Gastroesophageal sphincter (tissue), 4 donors: Measurements from ENCODE around the gene MLNR. TPM values are rescaled to one million over a fixed set of nuclear protein-coding genes. Genes with fewer than 3 reads are reported as not detected.

ENCODE experiments used
- ATAC-seq: fragments of 150-250 bp; one replicate; pipeline ENCODE4 v1.9.1; 2016; ENCODE audit warnings: mild to moderate bottlenecking, moderate library complexity
- H3K27ac ChIP-seq, 4 donors: fragments of 200-600 bp; sonication (generic) in 3 of 4; 1 replicate in 3 of 4; 2 replicates in 1 of 4; pipeline ENCODE4 v1.5.1; 2016 to 2019
- H3K27me3 ChIP-seq: fragments of 200-600 bp; sonication (generic); one replicate; pipeline ENCODE4 v1.5.1; 2019
- H3K36me3 ChIP-seq, 2 donors: fragments of 200-600 bp; sonication (generic); one replicate each; pipeline ENCODE4 v1.5.1; 2019; ENCODE audit warnings: control low read depth in 1 of 2
- H3K4me1 ChIP-seq, 3 donors: fragments of 200-600 bp; sonication (generic); 1 replicate in 2 of 3; 2 replicates in 1 of 3; pipeline ENCODE4 v1.5.1; 2016 to 2019; ENCODE audit warnings: control low read depth in 2 of 3
- H3K4me3 ChIP-seq, 2 donors: fragments of 200-600 bp; sonication (generic); one replicate each; pipeline ENCODE4 v1.5.1; 2019; ENCODE audit warnings: mild to moderate bottlenecking in 1 of 2, moderate library complexity in 1 of 2
- H3K9me3 ChIP-seq, 3 donors: fragments of 200-600 bp; sonication (generic); one replicate each; pipeline ENCODE4 v1.5.1; 2017 to 2019; ENCODE audit warnings: control low read depth in 2 of 3
- CTCF ChIP-seq, 4 experiments: fragments of 200-600 bp in 2 of 4; fragments of 450-650 bp in 2 of 4; sonication (generic) in 1 of 4; IDR thresholded peaks; one replicate each; pipeline ENCODE4 v1.5.1; 2017 to 2019; ENCODE audit warnings: antibody characterized with exemption in 4 of 4, mild to moderate bottlenecking in 2 of 4, moderate library complexity in 2 of 4
- EP300 ChIP-seq: sonication (generic); formaldehyde crosslinking; IDR thresholded peaks from one replicate; pipeline ENCODE4 v1.6.1; 2017; ENCODE audit warnings: antibody characterized with exemption, mild to moderate bottlenecking
- POLR2A ChIP-seq, 2 donors: fragments of 450-650 bp; IDR thresholded peaks; one replicate each; pipeline ENCODE4 v1.6.1; 2017; ENCODE audit warnings: antibody characterized with exemption in 2 of 2, mild to moderate bottlenecking in 2 of 2, moderate library complexity in 1 of 2
- POLR2AphosphoS5 ChIP-seq: sonication (generic); formaldehyde crosslinking; IDR thresholded peaks from one replicate; pipeline ENCODE4 v1.6.1; 2017; ENCODE audit warnings: antibody characterized with exemption
- WGBS, 2 donors: methylation state at CpG; one replicate each; pipeline ENCODE4 v1.1.5; 2018; ENCODE audit warnings: low coverage in 1 of 2; 5-methylcytosine and 5-hydroxymethylcytosine counted together
- total RNA-seq, 4 donors: library from RNA; depleted of rRNA; stranded (reverse); fragments of >200 nt; gene quantifications; one replicate each; pipeline ENCODE4 v1.1.0, GENCODE V29; 2016

Gene MLNR
- total RNA-seq, 4 donors from 2014 or later: 0.35 TPM; not detected in 3

- WGBS, 2 donors: 85 to 100% methylated on average over 1 to 2 of the region's 3 CpGs
- no peaks in the 10 kb centered on the region for H3K9me3 ChIP-seq
- H3K4me1 ChIP-seq: no peaks in the 10 kb centered on the region
- no peak overlapping the region for H3K27ac ChIP-seq
- H3K36me3 ChIP-seq: no peaks in the 10 kb centered on the region
- H3K4me3 ChIP-seq: no peak overlapping the region
- no peaks in the 10 kb centered on the region for H3K27me3 ChIP-seq
- no peak for ATAC-seq
- no peak for TF ChIP-seq POLR2AphosphoS5
- no peak for TF ChIP-seq EP300
Measured at GRCh38 chr13:49234741-49235140, 14.6 kb downstream of the MLNR start.

- no peak for ATAC-seq
- Histone ChIP-seq H3K4me3 (no peak overlapping the region), H3K27me3 (no peaks in the 10 kb centered on the region), H3K9me3 (no peaks in the 10 kb centered on the region), H3K4me1 (no peaks in the 10 kb centered on the region), H3K27ac (no peak overlapping the region), H3K36me3 (no peaks in the 10 kb centered on the region)
- TF ChIP-seq EP300 (no peak), POLR2A (IDR thresholded peaks at IDR 0.05) (no peak), CTCF (IDR thresholded peaks at IDR 0.05) (no peak), POLR2AphosphoS5 (no peak)
- WGBS, 2 donors: 78 to 86% methylated on average over 3 to 6 of the region's 6 CpGs
Measured at GRCh38 chr13:49235856-49236431, 15.8 kb downstream of the MLNR start.

GRCh38 chr13:49238621-49239020 is 18.5 kb downstream of the MLNR start:
- H3K27ac ChIP-seq: no peak overlapping the region
- H3K27me3 ChIP-seq: no peaks in the 10 kb centered on the region
- TF ChIP-seq POLR2A (IDR thresholded peaks at IDR 0.05) (no peak), POLR2AphosphoS5 (no peak), EP300 (no peak), CTCF (IDR thresholded peaks at IDR 0.05) (no peak)
- no peaks in the 10 kb centered on the region for H3K9me3 ChIP-seq
- no peak for ATAC-seq
- 93 to 97% methylated on average over 2 of the region's 2 CpGs for WGBS, 2 donors
- H3K4me1 ChIP-seq: no peaks in the 10 kb centered on the region
- H3K4me3 ChIP-seq: no peak overlapping the region
- H3K36me3 ChIP-seq: no peaks in the 10 kb centered on the region

- Histone ChIP-seq H3K4me3 (no peak overlapping the region), H3K27ac (no peak overlapping the region), H3K4me1 (no peaks in the 10 kb centered on the region), H3K27me3 (no peaks in the 10 kb centered on the region), H3K36me3 (no peaks in the 10 kb centered on the region), H3K9me3 (no peaks in the 10 kb centered on the region)
- 45 to 78% methylated on average over 2 to 4 of the region's 4 CpGs for WGBS, 2 donors
- no peak for ATAC-seq
- TF ChIP-seq EP300 (no peak), POLR2AphosphoS5 (no peak), CTCF (IDR thresholded peaks at IDR 0.05) (peak in 2 of 4 experiments; percentile 30 to 42)
Measured at GRCh38 chr13:49240017-49240416, 19.9 kb downstream of the MLNR start.

- Histone ChIP-seq H3K9me3 (no peaks in the 10 kb centered on the region), H3K27me3 (no peaks in the 10 kb centered on the region), H3K4me1 (no peaks in the 10 kb centered on the region), H3K36me3 (no peaks in the 10 kb centered on the region), H3K27ac (no peak overlapping the region), H3K4me3 (no peak overlapping the region)
- TF ChIP-seq POLR2AphosphoS5 (no peak), EP300 (no peak), POLR2A (IDR thresholded peaks at IDR 0.05) (no peak), CTCF (IDR thresholded peaks at IDR 0.05) (no peak)
- no peak for ATAC-seq
- 66% methylated on average over 4 of the region's 7 CpGs; no CpG with 5 or more reads in 1 of the 2 donors for WGBS, 2 donors
Measured at GRCh38 chr13:49241296-49241695, 21.2 kb downstream of the MLNR start.
